ENCODE results near the gene PRRT4. TPM values are rescaled to one million over a fixed set of nuclear protein-coding genes. Genes with fewer than 3 reads are reported as not detected.

PRRT4 gene
- total and polyA plus RNA-seq, 9 of the 15 experiments (the other 6 are each of a cell fraction or from before 2014, with no cell fraction given): not detected

GRCh38 chr7:128404143-128404681 is 42.7 kb upstream of the PRRT4 start (continued):
- TF ChIP-seq NKRF (IDR thresholded peaks at IDR 0.05; ENCODE audit: borderline replicate concordance): 0 out of 2 replicates have a peak, but pooled peaks have one; percentile 18
- TF ChIP-seq POLR2AphosphoS5 (IDR thresholded peaks at IDR 0.05; ENCODE audit: control insufficient read depth, insufficient read depth, low read depth, low read length): no peak
- no peak for TF ChIP-seq EZH2 (IDR thresholded peaks at IDR 0.05; ENCODE audit: borderline replicate concordance, low read depth, low read length)
- TF ChIP-seq SREBF2 (CRISPR knock-in tag; IDR thresholded peaks at IDR 0.05): no peak
- TF ChIP-seq THAP7 (CRISPR knock-in tag; IDR thresholded peaks at IDR 0.05): no peak
- peak; percentile 65; the same call in 1 of the 2 replicates for TF ChIP-seq NFE2 (IDR thresholded peaks at IDR 0.05; ENCODE audit: low read depth)
- TF ChIP-seq SMARCB1 (IDR thresholded peaks at IDR 0.05; ENCODE audit: insufficient read length, low read depth): no peak
- TF ChIP-seq MTA2 (IDR thresholded peaks at IDR 0.05; ENCODE audit: low read depth): no peak
- TF ChIP-seq PHF21A (IDR thresholded peaks at IDR 0.05; ENCODE audit: borderline replicate concordance, low read depth): peak; percentile 56; the same call in 1 of the 2 replicates
- peak; percentile 46 for TF ChIP-seq MAX (CRISPR knock-in tag; IDR thresholded peaks at IDR 0.05)
- no peak for TF ChIP-seq ZNF354B (CRISPR knock-in tag; IDR thresholded peaks at IDR 0.05)
- TF ChIP-seq STAT6 (CRISPR knock-in tag; IDR thresholded peaks at IDR 0.05): 0 out of 2 replicates have a peak, but pooled peaks have one; percentile 54
- no peak for TF ChIP-seq ZFP30 (CRISPR knock-in tag; IDR thresholded peaks at IDR 0.05; ENCODE audit: borderline replicate concordance)
- no peak for TF ChIP-seq MAZ (CRISPR knock-in tag; conservative IDR thresholded peaks at IDR 0.05 in 1 of 2, IDR thresholded peaks at IDR 0.05 in 1 of 2)
- TF ChIP-seq POLR2G (IDR thresholded peaks at IDR 0.05; ENCODE audit: low read depth, low read length): 0 out of 2 replicates have a peak, but pooled peaks have one; percentile 14
- no peak for TF ChIP-seq SP2 (IDR thresholded peaks at IDR 0.05; ENCODE audit: extremely low read depth, low read depth, low read length, poor library complexity, severe bottlenecking)
- no peak for TF ChIP-seq MYC (IDR thresholded peaks at IDR 0.05; ENCODE audit: low read depth, low read length)
- TF ChIP-seq MYC (CRISPR knock-in tag; IDR thresholded peaks at IDR 0.05; ENCODE audit: borderline replicate concordance, low read depth): no peak
- no peak for TF ChIP-seq STAT5B (CRISPR knock-in tag; IDR thresholded peaks at IDR 0.05)
- no peak for TF ChIP-seq TEAD4 (IDR thresholded peaks at IDR 0.05; ENCODE audit: low read length)
- 0 out of 2 replicates have a peak, but pooled peaks have one; percentile 62 for TF ChIP-seq TEAD4 (CRISPR knock-in tag; IDR thresholded peaks at IDR 0.05; ENCODE audit: borderline replicate concordance)
- TF ChIP-seq KDM5B (IDR thresholded peaks at IDR 0.05; ENCODE audit: insufficient replicate concordance, low read depth, low read length): peak; percentile 16
- TF ChIP-seq ZNF217 (CRISPR knock-in tag; IDR thresholded peaks at IDR 0.05): no peak

Measured in K562 (cell line).